GM21528 (cell line): Measurements from ENCODE around the gene PPP5C.
"Not testable (repeated sequence)": the region's sequence is repeated elsewhere in the genome, so short reads cannot be mapped to it uniquely, and the experiment has no call there.

Experiments
- ATAC-seq: cut with Tn5 transposase; IDR thresholded peaks from one replicate; pipeline ENCODE4 v1.9.1; 2021; ENCODE audit warnings: mild to moderate bottlenecking, moderate library complexity; ENCODE audit not compliant: unreplicated experiment, low FRiP score

The PPP5C gene

DNA sequence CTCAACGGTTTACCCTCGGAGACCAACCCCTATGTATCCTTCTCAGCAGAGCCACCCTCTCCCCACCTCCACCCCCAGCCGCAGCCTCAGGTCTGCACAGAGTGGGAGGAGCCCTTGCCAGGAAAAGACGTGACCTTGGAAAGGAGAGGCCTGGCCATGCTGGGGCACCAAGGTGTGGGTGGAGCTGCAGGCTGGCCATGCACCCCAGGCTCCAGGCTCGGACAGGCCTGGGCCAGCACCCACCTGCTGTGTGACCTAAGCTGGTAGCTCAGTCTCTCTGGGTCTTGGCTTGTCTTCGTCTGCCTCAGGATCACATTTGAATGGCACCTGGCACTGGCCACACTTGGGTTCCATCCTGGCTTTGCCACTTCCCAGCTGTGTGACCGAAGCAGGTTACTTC lies 37.0 kb downstream of the PPP5C start:
- ATAC-seq, result no peak

DNA sequence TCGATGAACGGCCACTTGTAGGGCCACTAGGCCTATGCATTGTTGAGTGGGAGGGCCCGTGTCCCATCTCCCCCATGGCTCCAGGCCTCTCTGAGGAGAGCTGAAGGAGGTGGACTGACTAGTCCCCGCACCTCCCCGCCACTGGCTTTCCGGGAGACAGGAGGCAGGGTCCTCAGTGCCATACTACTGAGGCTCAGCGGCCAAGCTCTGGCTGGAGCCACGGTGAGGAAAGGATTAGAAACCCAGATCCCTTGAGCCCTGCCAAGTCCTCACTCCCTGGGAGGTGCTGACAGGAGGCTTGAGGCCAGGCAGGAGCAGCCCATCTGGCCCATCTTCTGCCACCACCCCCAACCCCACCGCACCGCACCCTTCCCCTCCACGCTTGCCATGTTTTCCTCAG lies 37.5 kb downstream of the PPP5C start:
- no peak for ATAC-seq

DNA sequence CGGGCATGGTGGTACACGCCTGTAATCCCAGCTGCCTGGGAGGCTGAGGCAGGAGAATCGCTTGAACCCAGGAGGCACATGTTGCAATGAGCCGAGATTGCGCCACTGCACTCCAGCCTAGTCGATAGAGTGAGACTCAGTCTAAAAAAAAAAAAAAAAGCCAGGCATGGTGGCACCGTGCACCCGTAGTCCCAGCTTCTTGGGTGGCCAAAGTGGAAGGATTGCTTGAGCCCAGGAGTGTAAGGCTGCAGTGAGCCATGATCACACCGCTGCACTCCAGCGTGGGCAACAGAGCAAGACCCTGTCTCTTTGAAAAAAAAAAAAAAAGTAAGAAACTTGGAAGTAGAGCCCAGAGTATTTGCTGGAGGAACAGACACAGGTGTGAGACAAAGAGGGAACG lies 38.7 kb downstream of the PPP5C start:
- no peak for ATAC-seq

DNA sequence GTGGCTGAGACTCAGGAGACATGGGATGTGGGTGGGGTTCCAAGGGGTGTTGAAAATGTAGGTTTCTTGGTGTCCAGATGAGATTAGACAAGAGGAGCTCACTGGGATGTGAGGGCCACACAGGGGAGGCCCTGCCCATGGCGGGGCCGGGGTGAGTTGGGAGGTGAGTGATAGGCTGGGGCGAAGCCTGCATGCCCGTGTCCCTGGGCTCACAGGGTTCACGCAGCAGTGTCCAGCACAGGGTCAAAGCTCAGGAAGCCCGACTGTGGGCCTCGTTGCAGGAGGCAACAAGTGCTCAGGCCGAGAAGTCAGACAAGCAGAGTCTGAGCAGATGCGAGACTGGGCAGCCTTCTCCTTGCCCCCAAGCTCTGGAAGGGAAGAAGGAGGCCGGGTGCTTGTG lies 39.3 kb downstream of the PPP5C start:
- ATAC-seq, result no peak

DNA sequence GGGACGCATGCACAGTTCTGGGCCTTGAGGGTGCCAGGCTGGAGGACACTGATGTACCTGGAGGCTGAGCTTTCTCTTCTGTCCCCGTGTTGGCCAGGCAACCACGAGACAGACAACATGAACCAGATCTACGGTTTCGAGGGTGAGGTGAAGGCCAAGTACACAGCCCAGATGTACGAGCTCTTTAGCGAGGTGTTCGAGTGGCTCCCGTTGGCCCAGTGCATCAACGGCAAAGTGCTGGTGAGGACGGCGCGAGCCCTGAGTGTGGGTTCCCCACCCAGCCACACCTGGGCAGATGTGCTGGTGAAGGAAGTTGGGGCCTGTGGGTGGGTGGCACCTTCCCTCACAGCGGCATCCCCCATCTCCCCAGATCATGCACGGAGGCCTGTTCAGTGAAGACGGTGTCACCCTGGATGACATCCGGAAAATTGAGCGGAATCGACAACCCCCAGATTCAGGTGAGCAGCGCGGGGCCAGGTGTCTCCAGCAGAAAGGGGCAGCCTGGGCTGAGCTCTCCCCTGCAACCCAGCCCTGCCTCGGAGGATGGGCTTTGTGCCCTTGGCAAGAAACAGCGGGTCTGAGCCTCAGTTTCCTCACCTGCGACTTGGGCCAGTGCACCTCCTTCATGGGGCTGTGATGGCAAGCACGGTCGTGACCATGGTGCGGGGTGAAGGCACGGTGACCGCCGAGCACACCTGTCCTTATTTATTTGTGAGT lies 40.3 kb downstream of the PPP5C start:
- no peak for ATAC-seq

DNA sequence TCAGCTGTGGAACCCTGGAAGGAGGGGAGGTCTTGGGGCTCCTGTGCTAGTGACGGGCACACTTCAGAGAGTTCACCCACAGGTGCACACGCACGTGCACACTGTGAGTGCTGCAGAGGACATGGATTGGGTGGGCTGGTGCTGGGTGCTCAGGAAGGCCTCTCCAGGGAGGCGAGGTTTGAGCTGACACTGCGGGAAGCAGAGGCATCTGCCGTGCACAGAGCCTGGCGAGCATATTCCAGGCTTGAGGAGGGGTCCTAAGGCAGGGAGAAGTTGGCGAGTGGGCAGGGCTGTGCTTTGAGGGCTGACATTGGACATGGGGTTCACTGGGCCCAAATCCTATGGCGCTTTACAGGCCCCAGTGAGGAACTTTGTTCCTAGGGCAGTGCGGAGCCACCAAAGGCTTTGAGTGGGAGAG lies 40.8 kb downstream of the PPP5C start:
- ATAC-seq, result no peak

DNA sequence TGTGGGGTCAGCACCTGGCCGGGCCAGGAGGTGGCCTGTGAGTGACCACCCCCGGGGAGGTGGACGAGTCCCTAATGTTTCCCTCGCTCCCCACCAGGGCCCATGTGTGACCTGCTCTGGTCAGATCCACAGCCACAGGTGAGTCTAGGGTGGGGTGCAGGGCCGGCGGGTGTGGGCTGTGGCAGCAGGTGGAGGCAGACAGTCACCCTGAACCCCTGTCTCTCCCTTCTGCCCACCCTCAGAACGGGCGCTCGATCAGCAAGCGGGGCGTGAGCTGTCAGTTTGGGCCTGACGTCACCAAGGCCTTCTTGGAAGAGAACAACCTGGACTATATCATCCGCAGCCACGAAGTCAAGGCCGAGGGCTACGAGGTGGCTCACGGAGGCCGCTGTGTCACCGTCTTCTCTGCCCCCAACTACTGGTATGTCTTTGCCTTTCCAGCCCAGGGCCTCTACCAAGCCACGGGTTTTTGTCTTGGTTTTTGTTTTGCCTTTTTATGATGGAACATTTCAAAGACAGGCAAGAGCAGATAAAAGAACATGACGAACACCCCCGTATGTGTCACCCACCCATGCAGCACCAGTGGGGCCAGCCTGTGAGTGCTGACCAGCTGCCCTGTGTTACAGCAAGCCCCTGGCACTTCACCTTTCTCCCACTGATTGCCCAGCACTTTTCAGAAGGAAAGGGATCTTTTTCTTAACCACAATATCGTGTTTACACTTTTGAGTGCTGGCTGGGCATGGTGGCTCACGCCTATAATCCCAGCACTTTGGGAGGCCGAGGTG lies 41.6 kb downstream of the PPP5C start:
- no peak for ATAC-seq

DNA sequence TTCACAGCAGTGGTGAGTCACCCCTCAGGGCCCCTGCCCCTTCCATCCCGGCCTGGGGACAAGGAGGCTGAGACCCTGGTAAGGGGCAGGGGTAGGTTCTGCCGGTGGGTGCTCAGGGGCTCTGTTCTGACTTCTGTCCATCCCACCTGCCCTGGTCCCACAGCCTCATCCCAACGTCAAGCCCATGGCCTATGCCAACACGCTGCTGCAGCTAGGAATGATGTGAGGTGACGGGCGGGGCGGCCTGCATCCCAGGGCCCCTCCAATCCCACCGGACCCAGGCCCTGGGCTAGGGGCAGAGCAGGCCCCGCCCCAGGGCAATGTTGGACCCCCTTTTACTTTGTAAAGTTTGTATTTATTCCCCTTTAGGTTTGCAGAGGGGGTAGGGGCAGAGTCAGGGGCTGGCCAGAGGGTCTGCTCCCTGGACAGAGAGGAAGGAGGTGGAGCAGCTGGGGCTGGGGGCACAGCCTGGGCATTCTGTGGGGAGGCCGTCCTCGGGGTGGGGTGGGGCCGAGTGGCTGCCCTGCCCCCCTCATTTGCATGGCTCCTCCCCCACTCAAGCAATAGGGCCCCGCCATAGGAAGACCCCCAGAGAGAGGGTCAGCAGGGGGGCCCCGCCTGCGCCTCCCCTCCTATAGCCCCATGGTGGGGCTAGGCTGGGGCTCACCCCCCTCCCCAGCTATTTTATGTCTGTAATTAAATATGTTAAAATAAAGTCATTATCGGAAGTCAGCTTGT lies 43.4 kb downstream of the PPP5C start:
- ATAC-seq, result no peak

DNA sequence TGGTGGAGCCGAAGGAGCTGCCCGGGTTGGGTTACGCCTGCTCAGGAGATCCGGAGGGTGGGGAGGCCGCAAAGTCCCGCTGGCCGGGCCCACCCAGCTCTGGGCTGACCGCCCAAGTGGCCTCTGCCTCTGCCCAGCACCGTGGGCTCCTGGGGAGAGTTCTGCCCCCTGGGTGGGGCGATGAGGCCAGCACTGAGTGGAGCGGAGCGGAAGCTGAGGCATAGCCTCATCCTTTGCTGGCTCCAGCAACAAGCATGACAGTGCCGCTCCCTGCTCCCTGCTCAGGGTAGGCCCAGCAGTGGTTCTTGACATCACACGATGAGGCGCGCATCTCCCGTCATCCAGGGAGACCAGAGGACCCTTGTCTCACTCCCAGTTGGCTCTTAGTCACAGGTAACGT lies 44.0 kb downstream of the PPP5C start:
- ATAC-seq, result no peak

DNA sequence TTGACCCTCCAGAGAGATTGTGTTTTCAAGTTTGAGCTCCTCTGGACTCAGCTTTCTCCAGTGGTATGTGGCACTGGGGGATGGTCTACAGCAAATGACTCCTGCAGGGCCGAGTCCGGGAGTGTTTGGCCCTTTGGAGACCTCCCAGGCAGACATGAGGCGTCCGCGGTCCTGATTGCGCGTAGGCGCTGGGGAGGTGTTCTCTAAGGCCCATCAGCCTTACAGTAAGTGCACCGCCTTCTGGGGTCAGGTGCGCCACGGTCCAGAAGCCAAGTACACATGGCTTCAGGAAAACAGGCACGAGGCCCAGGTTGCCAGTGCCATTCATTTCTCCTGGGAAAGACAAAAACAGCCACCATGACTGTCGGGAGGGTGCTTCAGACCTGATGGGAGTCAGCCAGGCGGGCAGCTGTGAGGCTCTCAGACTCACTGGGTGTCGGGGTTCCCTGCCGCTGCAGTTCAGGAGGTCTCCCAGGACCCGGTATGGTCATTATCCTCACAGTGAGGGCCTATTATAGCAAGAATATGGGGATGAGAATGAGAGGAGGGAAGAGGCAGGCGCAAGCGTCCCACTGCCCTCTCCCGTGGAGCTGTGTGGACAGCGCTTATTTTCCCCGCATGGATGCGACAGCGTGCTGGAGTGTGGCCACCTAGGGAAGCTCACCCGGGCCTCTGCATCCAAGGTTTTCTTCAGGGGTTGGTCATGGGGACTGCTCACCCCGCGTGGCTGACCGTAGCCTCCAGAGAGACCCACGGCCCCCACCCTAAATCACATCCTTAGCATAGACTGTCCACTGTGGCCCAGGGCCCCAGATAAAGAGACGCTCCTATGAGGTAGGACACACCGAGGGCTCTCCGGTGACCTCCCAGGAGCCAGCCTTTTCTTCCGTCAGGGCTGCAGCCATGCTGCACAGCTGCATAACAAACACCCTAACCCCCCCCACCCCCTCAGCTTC lies 44.7 kb downstream of the PPP5C start:
- no peak for ATAC-seq

DNA sequence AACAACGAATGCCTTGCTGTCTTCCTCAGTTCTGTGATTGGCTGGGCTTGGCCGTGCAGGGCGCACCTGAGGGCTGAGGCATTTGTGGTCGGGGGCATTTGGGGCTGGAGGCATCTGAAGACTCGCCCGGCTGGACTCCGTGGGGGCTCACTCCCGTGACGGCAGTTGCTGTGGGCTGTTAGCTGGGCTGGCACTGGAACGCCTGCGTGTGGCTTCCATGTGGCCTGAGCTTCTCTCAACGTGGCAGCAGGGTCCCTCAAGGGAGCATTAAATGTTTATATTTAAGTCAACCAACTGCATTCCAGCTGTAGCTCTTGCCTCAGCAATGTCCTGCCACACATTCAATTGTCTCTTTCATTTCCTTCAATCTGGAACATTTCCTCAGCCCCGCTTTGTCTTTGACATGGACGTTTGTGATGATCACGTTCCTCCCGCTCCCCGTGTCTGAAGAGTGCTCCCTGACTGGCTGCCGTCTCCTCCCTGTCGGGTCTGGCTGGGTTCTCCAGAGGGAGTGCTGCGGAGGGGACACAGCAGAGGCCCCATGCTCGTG lies 45.4 kb downstream of the PPP5C start:
- no peak for ATAC-seq

DNA sequence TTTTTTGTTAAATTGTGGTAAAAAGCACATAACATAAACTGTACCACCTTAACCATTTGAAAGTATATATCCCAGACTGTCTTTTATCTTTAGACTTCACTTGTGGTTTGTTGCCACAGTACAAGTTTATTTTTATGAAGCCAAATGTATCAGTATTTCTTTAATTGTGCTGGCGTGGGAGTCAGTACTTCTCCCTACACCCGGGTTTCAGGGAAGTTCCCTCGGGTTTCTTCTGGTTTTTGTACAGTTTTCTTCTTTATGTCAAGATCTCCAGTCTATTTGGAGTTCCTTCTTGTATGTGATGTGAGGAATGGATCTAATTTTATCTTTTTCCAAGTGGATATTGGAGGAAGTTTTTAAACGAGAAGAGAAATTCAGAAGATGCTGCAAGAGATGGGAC lies 46.0 kb downstream of the PPP5C start:
- ATAC-seq, result no peak

DNA sequence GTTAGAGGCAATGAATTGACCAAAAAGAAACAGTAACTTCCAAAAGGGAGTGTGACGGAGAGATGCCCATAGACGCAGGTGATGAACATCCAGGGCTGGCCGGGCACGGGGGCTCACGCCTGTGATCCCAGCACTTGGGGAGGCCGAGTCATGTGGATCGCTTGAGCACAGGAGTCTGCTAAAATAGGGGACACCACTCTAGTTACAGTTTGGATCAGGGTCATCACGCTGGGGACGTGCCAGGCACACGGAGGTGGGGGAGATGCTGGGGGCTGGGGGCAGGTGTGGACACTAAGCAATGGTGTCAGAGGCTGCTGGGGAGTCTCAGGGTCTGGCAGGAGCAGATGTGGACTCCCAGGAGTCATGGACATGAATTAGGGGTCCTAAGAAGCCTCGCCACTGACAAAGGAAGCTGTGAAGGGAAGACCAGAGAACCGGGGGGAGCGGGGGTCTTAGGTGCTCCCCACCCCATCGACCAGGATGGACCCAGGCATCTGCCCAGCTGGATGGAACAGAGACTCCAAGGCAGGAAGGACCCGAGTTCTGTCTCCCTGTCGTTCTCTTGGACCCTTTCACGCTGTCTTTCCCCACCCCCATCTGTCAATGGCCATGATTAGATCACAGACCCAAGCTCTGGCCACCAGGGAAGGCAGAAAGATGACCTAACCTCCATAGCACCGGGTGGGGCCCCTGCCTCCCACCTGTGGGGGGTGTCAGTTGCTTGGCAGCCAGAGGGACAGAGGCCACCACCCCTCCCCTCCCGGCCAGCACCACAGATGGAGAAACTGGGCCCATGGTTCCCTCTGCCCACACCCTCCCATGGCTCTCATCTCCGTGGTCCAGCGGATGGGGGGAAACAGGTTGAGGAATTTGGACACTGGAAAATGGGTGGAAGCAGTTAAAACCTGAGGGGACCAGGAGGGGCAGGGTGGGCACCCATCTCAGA lies 46.8 kb downstream of the PPP5C start:
- ATAC-seq, result no peak

DNA sequence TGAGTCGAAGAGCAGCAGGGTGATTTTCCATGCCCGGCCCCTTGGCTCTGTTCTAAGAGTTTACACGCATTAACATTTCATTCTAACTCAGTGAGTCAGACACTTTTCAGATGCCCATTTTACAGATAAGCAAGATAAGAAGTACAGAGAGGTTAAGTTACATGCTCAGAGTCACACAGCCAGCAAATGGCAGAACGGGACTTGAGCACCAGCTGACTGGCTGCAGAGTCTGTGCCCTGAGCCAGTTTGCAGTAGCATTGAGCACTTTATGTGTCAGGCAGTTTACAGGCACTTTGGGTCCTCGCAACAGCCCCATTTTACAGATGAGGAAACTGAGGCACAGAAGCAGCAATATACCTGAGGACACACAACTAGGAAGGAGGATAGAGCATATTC lies 47.5 kb downstream of the PPP5C start:
- ATAC-seq, result no peak

DNA sequence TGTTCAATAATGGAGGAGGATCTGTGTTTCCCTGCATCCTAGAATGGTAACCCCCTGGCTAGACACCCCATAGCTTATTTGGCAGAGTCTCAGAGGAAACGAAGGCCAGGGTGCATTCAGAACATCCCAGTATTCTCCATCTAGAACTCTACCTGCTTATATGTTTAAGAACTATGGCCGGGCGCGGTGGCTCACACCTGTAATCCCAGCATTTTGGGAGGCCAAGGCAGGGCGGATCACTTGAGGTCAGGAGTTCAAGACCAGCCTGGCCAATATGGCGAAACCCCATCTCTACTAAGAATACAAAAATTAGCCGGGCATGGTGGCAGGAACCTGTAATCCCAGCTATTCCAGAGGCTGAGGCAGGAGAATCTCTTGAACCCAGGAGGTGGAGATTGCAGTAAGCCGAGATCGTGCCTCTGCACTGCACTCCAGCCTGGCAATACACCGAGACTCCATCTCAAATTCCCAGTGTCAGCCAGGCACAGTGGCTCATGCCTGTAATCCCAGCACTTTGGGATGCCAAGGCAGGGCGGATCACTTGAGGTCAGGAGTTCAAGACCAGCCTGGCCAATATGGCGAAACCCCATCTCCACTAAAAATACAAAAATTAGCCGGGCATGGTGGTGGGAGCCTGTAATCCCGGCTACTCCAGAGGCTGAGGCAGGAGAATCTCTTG lies 51.1 kb downstream of the PPP5C start:
- ATAC-seq, result not testable (repeated sequence)

DNA sequence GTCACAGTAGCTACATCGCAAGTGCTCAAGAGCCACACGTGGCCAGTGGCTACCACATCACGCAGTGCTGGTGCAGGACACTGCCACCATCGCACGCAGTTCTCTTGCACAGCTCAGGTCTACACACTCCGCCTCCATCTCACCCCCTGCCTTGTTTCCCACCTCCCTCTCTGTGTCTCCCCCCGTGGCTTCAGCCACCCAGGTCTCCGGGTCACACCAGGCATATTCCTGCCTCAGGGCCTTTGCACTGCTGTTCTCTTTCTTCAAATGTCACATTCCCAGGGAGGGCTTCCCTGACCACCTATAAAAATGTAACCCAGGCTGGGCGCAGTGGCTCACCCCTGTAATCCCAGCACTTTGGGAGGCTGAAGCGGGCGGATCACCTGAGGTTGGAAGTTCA lies 55.8 kb downstream of the PPP5C start:
- no peak for ATAC-seq

DNA sequence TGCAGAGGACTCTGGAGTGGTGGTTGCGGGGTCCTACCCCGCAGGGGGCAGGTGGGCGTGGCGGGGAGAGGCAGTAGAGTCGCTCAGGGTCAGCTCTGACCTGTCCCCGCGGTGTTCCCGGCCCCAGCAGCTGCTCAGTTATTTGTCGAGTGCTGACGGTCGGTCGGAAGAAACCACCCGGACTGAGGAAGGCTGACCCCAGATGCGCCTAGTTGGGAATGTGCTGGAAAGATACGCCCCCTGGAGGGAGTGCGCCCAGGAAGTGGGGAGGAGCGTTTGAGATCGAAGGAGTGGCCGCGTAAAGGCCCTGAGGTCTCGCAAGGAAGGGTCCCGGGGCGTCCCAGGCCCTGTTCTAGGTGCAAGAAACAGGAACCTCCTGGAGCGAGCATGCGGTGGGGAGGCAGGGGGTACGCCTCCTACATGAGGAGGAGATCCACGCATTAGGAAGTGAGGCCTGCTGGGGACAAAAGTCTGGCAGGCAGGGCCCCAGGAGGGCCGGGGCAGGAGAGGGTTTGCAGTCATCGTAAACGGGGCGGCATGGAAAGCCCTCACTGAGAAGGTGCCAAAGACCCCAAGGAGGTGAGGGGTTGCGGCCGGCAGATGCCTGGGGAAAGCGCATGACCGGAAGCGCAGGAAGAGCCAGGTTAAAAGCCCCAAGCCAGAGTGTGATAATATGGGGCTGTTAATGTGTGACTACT lies 57.3 kb downstream of the PPP5C start:
- no peak for ATAC-seq
